Immature natural killer cell (primary cell): ENCODE results near the gene RGR. TPM values are rescaled to one million over a fixed set of nuclear protein-coding genes. Genes with fewer than 3 reads are reported as not detected.

Experiments used
- DNase-seq, 3 donors: peaks; one replicate each; pipeline ENCODE4 v3.0.0; 2022; ENCODE audit warnings: mixed read lengths in 1 of 3
- H3K27ac Mint-ChIP-seq, 6 donors: one replicate each; pipeline ENCODE4 v1.8.0; 2020; ENCODE audit warnings: mixed read lengths in 6 of 6, mild to moderate bottlenecking in 5 of 6, inconsistent platforms in 4 of 6, moderate library complexity in 3 of 6
- H3K27me3 Mint-ChIP-seq, 3 donors: one replicate each; pipeline ENCODE4 v1.8.0; 2020 to 2021; ENCODE audit warnings: low read depth in 3 of 3, mild to moderate bottlenecking in 3 of 3, mixed read lengths in 3 of 3, moderate library complexity in 3 of 3, inconsistent platforms in 1 of 3
- H3K36me3 Mint-ChIP-seq, 3 donors: one replicate each; pipeline ENCODE4 v1.8.0; 2020; ENCODE audit warnings: mixed read lengths in 3 of 3, inconsistent platforms in 2 of 3, mild to moderate bottlenecking in 2 of 3
- H3K4me1 Mint-ChIP-seq, 2 donors: one replicate each; pipeline ENCODE4 v1.8.0; 2020; ENCODE audit warnings: inconsistent platforms in 2 of 2, mild to moderate bottlenecking in 2 of 2, mixed read lengths in 2 of 2, moderate library complexity in 1 of 2
- H3K4me3 Mint-ChIP-seq, 5 donors: one replicate each; pipeline ENCODE4 v1.8.0; 2020; ENCODE audit warnings: mild to moderate bottlenecking in 5 of 5, mixed read lengths in 5 of 5, inconsistent platforms in 3 of 5, moderate library complexity in 3 of 5
- H3K9me3 Mint-ChIP-seq, 6 donors: one replicate each; pipeline ENCODE4 v1.8.0; 2020; ENCODE audit warnings: mild to moderate bottlenecking in 6 of 6, mixed read lengths in 6 of 6, inconsistent platforms in 4 of 6, moderate library complexity in 3 of 6
- polyA plus RNA-seq, 3 donors: library from polyadenylated mRNA; unstranded; fragments of 300-500 nt; fragmentation: Illumina TruSeq; gene quantifications; one replicate each; pipeline ENCODE4 v1.2.3, GENCODE V29; 2021

The RGR gene
- polyA plus RNA-seq, 3 donors from 2014 or later, result not detected

- H3K27ac Mint-ChIP-seq, result no peak overlapping the region
- no peak overlapping the region for H3K4me3 Mint-ChIP-seq
- DNase-seq, result no peak
- H3K9me3 Mint-ChIP-seq, result peaks cover 0 to 3% (median 0%) of the 10 kb centered on the region in 6 donors
- H3K36me3 Mint-ChIP-seq, result no peaks in the 10 kb centered on the region
- peaks cover 0 to 12% (median 8%) of the 10 kb centered on the region in 3 donors for H3K27me3 Mint-ChIP-seq
- H3K4me1 Mint-ChIP-seq, result peaks cover 2 to 7% of the 10 kb centered on the region in 2 donors
Observed at GRCh38 chr10:84254552-84255478, 10.0 kb downstream of the RGR start.

- peak in 2 of 3 donors; percentile 7 to 11 for DNase-seq
- H3K9me3 Mint-ChIP-seq, result no peaks in the 10 kb centered on the region
- H3K4me3 Mint-ChIP-seq, result peak overlapping the region in 1 of 5 donors; percentile 13
- H3K36me3 Mint-ChIP-seq, result no peaks in the 10 kb centered on the region
- peaks cover 2 to 9% (median 6%) of the 10 kb centered on the region in 3 donors for H3K27me3 Mint-ChIP-seq
- peaks cover 2 to 7% of the 10 kb centered on the region in 2 donors for H3K4me1 Mint-ChIP-seq
- no peak overlapping the region for H3K27ac Mint-ChIP-seq
Observed at GRCh38 chr10:84256510-84257342, 11.9 kb downstream of the RGR start.

GRCh38 chr10:84257343-84258020, 12.6 kb downstream of the RGR start:
- Mint-ChIP-seq H3K4me1 (peaks cover 2 to 7% of the 10 kb centered on the region in 2 donors), H3K27me3 (peaks cover 2 to 9% (median 7%) of the 10 kb centered on the region in 3 donors), H3K27ac (no peak overlapping the region), H3K36me3 (no peaks in the 10 kb centered on the region), H3K9me3 (no peaks in the 10 kb centered on the region), H3K4me3 (no peak overlapping the region)
- no peak for DNase-seq

GRCh38 chr10:84258034-84258695, 13.3 kb downstream of the RGR start:
- H3K4me3 Mint-ChIP-seq, result no peak overlapping the region
- no peak for DNase-seq
- H3K27ac Mint-ChIP-seq, result no peak overlapping the region
- peaks cover 2 to 7% of the 10 kb centered on the region in 2 donors for H3K4me1 Mint-ChIP-seq
- H3K36me3 Mint-ChIP-seq, result no peaks in the 10 kb centered on the region
- H3K9me3 Mint-ChIP-seq, result no peaks in the 10 kb centered on the region
- H3K27me3 Mint-ChIP-seq, result peaks cover 2 to 15% (median 9%) of the 10 kb centered on the region in 3 donors

- Mint-ChIP-seq H3K9me3 (no peaks in the 10 kb centered on the region), H3K36me3 (no peaks in the 10 kb centered on the region), H3K27ac (no peak overlapping the region), H3K27me3 (peaks cover 2 to 19% (median 10%) of the 10 kb centered on the region in 3 donors), H3K4me3 (no peak overlapping the region), H3K4me1 (peaks cover 2 to 7% of the 10 kb centered on the region in 2 donors)
- no peak for DNase-seq
Observed at GRCh38 chr10:84261236-84261915, 16.5 kb downstream of the RGR start.

GRCh38 chr10:84262190-84262956, 17.5 kb downstream of the RGR start:
- H3K9me3 Mint-ChIP-seq, result no peaks in the 10 kb centered on the region
- H3K27ac Mint-ChIP-seq, result peak overlapping the region in 1 of 6 donors; percentile 48
- H3K4me3 Mint-ChIP-seq, result no peak overlapping the region
- no peak for DNase-seq
- peaks cover 2 to 18% (median 10%) of the 10 kb centered on the region in 3 donors for H3K27me3 Mint-ChIP-seq
- H3K4me1 Mint-ChIP-seq, result no peaks in the 10 kb centered on the region
- no peaks in the 10 kb centered on the region for H3K36me3 Mint-ChIP-seq

- H3K27ac Mint-ChIP-seq, result no peak overlapping the region
- no peak for DNase-seq
- H3K27me3 Mint-ChIP-seq, result peaks cover 2 to 18% (median 6%) of the 10 kb centered on the region in 3 donors
- no peaks in the 10 kb centered on the region for H3K9me3 Mint-ChIP-seq
- H3K36me3 Mint-ChIP-seq, result no peaks in the 10 kb centered on the region
- no peak overlapping the region for H3K4me3 Mint-ChIP-seq
- H3K4me1 Mint-ChIP-seq, result no peaks in the 10 kb centered on the region
Observed at GRCh38 chr10:84263716-84264115, 18.9 kb downstream of the RGR start.

- Mint-ChIP-seq H3K9me3 (no peaks in the 10 kb centered on the region), H3K36me3 (no peaks in the 10 kb centered on the region), H3K27ac (no peak overlapping the region), H3K4me1 (no peaks in the 10 kb centered on the region), H3K4me3 (no peak overlapping the region), H3K27me3 (peaks cover 2 to 21% (median 6%) of the 10 kb centered on the region in 3 donors)
- peak; percentile 50 to 61 (median 54) for DNase-seq
Observed at GRCh38 chr10:84264611-84265141, 19.8 kb downstream of the RGR start.

GRCh38 chr10:84265418-84265817, 20.6 kb downstream of the RGR start:
- peaks cover 3 to 22% (median 6%) of the 10 kb centered on the region in 3 donors for H3K27me3 Mint-ChIP-seq
- no peak for DNase-seq
- no peak overlapping the region for H3K4me3 Mint-ChIP-seq
- no peaks in the 10 kb centered on the region for H3K9me3 Mint-ChIP-seq
- H3K27ac Mint-ChIP-seq, result no peak overlapping the region
- no peaks in the 10 kb centered on the region for H3K4me1 Mint-ChIP-seq
- H3K36me3 Mint-ChIP-seq, result no peaks in the 10 kb centered on the region

GRCh38 chr10:84267503-84268126, 22.8 kb downstream of the RGR start:
- H3K4me3 Mint-ChIP-seq, result no peak overlapping the region

GRCh38 chr10:84269162-84269561, 24.3 kb downstream of the RGR start:
- Mint-ChIP-seq H3K27me3 (peaks cover 0 to 11% (median 3%) of the 10 kb centered on the region in 3 donors), H3K4me1 (no peaks in the 10 kb centered on the region), H3K4me3 (no peak overlapping the region), H3K36me3 (no peaks in the 10 kb centered on the region), H3K27ac (no peak overlapping the region), H3K9me3 (no peaks in the 10 kb centered on the region)
- no peak for DNase-seq

More at GRCh38 chr10:84267503-84268126, 22.8 kb downstream of the RGR start:
- H3K36me3 Mint-ChIP-seq, result no peaks in the 10 kb centered on the region
- no peaks in the 10 kb centered on the region for H3K4me1 Mint-ChIP-seq
- no peaks in the 10 kb centered on the region for H3K9me3 Mint-ChIP-seq
- no peak overlapping the region for H3K27ac Mint-ChIP-seq
- peak; percentile 16 to 45 (median 23) for DNase-seq
- H3K27me3 Mint-ChIP-seq, result peaks cover 3 to 19% (median 6%) of the 10 kb centered on the region in 3 donors
